Activated CD4-positive, CD25-positive, alpha-beta regulatory T cell treated with anti-CD3 and anti-CD28 coated beads, Interleukin-2, amount 50 U/mL, for 24 hours (primary cell): ENCODE results near the gene LRP1B.

Source experiments
- ATAC-seq, 2 donors: fragments of 150-1000 bp; cut with Tn5 transposase; one replicate each; pipeline ENCODE4 v1.10.0; 2021; ENCODE audit warnings: mild to moderate bottlenecking in 1 of 2, moderate library complexity in 1 of 2

Gene LRP1B

GRCh38 chr2:141943918-141944317 lies 186.9 kb downstream of the LRP1B start:
- ATAC-seq: no peak

- no peak for ATAC-seq
These were observed 188.6 kb downstream of the LRP1B start for GRCh38 chr2:141942006-141942789.

GRCh38 chr2:141941210-141941714 lies 189.6 kb downstream of the LRP1B start:
- ATAC-seq: no peak

DNA sequence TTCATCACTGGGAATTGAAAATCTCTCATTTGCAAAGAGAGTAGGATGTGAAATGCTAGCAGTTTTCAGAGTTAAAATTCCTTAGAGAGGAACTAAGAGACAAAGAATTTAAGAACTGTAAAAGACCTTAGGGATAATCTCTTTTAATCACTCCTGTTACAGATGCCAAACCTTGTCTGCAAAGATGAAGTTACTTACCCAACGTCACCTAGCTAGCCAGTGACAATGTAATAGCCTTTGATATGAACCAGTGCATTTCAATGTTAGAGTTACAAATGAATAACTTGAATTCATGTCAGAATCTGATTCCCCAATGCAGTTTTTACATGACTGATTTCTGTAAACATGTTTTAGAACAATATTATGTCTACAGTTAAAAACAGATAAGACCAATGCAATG lies 190.1 kb downstream of the LRP1B start:
- no peak for ATAC-seq

DNA sequence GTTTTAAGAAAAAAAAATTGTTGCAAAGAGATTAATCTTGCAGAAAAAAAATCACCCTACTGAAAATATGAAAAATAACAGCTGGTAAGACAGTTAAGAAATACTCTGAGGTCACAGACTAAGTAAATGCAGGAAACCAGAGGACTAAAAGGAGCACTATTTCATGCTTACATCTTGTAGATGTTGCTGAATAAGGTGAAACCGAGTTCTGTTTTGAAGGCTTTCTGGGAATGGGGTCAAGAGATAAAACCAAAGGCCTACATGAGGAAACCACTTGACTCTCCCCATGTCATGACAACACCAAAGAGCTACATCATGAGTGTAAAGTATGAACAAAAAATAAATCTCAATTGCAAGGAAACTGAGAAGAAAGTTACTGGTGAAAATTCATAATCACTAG lies 197.6 kb downstream of the LRP1B start:
- no peak for ATAC-seq

DNA sequence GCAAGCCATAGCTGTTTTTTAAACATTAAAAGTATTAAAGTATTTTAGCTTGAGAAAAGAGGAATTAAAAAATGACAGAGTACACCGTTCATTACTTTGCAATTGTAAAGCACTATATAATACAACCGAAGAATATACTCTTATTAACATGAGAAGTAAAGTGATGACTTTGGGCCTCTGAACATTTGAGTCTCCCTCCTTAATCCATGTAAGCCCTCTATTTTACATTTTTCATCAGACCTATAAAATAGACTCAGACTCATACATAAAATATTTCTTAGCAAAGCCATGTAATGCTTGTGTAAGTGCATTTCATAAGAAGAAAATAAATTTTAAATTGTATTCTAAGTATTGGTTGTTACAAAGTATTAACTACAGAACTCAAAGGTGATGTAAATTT lies 198.6 kb downstream of the LRP1B start:
- ATAC-seq: no peak

DNA sequence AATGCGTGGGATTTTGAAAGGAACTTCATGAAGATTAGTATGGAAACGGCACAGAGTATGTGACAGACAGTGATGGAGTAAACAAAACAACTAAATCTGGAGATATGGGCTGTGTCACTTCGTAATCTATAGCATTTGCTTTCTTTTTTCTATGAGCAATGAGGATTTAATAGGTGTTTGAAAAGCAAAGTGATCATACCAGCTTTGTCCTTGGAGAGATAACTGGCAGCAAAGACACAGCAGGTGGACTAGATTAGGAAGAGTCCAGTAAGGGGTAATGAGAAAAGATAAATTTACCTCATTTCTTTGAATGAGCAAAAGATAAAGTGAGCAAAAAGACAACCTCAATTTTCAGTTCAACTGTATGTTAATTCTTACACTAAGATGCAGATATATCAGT lies 199.0 kb downstream of the LRP1B start:
- no peak for ATAC-seq

DNA sequence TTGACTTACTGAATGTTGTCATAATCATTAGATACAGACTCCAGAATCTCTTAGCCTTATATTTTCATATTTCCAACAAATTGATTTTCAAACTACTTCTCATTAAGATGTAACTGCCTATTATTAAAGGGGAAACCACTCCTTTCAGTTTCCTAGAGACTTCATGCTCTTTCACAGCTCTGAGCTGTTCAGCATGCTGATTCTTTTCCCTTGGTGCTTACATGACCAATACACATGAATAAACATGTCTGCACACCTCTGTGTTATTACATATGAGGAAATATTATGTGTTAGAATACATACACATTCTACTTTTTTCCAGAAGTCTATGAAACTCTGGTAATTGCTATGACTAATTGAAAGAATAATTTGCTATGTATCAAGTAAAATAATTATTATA lies 200.0 kb downstream of the LRP1B start:
- ATAC-seq: no peak

- no peak for ATAC-seq
These were observed 201.2 kb downstream of the LRP1B start for GRCh38 chr2:141929331-141930252.

DNA sequence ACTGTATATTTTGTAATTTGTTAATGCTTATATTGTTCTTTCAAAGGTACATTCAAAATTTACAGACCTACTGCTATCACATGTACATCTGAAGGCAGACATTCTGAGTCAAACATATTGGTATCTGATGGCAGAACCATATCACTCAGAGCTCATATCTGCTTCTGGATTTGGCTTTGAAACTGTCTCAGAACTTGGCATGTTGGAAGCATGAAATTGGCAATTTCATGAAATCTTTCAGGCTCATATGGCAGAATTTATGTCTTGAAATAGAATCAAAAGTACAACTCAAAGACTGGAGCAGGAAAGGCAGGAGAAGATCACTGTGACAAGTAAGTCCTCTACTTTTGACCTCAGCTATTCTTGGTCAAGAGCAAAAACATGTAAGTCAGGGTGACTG lies 202.3 kb downstream of the LRP1B start:
- no peak for ATAC-seq

DNA sequence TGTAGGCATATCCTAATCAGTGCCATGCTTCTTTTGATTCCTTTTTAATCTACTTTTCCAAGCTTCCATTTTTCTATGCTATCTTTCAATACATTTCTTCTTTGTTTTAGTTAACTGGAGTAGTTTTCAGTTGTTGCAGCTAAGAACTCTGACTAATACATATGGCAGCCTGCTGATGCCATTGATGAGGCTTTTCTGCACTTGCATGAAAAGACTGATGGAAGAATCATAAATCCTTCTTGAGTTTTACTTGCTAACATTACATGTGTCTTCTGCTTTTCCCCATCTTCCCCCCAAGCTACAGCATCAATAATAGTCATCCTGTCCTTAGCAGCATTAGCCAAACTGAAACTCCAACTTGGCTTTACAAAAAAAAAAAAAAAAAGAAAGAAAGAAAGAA lies 203.3 kb downstream of the LRP1B start:
- ATAC-seq: no peak

DNA sequence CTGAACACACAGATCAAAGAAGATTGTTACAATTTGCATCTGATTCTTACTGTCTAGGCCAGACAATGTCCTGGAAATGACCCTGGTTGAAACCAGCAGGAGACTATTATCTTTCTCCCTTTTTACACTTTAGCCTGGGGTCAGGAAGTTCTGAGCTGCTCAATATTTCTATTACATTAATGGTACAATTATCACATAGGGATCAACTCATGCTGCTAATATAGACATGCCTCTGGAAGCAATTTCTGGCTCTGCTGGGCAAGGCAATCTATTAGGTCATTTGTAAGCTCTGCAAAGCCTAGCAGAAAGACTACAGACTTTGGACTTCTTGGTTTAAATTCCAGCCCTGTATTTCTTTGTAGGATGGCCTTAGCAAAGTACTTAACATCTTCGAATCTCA lies 205.3 kb downstream of the LRP1B start:
- ATAC-seq: no peak

DNA sequence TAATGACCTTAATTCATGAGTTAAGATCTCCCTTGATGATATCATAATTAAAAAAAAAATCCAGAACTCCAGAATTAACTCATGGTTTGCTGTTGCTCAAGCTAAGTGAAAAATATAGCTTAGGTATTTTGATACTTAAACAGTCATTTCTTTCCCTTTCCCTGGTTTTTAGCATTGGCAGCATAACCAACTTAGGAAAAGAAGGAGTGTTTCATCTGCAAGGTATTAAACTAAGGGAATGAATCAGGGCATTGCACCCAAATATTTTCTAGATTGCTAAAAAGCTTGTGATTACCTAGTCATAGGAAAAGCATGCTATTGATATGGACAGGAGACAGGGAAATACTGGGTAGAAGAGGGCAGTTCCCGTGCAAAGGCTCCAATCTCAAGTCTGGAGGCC lies 207.2 kb downstream of the LRP1B start:
- no peak for ATAC-seq

- ATAC-seq: no peak
These were observed 219.2 kb downstream of the LRP1B start for GRCh38 chr2:141911485-141912066.

DNA sequence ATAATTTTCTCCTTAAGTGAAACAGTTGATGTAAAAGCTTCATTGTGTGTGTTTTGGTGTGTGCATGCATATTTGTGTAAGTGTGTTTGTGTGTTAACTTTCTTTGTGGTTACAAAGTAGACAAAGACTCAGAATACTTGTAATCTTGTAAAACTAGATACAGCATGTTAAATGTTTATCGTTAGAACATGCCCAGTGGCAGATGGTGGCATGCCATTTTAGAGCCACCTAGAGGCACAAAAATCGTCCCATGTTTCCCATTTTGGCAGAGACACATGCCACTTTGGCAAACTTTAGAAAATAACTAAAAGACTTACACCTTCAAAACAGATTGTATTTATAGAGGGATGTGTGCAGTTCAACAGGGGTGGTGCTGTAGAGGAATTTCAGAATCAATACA lies 224.1 kb downstream of the LRP1B start:
- ATAC-seq: no peak

GRCh38 chr2:141900826-141901225 lies 230.0 kb downstream of the LRP1B start:
- no peak for ATAC-seq

DNA sequence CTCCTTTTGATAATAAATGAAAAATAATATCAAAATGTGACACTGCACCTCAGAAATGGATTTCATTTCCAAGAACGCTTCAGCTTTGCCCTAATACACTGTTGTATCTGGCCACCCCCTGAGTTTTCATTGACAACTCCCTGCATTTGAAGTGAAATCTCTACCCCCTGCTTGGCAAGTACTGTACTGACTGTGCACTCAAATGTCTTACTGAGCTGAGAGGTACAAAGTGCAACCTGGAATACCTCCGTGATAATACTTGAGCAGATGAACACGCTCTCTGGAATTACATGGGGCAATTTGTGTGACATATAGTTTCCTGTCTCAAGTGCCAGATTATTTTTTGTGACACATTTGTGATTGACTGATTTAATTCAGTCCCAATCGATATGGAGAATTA lies 231.1 kb downstream of the LRP1B start:
- no peak for ATAC-seq

DNA sequence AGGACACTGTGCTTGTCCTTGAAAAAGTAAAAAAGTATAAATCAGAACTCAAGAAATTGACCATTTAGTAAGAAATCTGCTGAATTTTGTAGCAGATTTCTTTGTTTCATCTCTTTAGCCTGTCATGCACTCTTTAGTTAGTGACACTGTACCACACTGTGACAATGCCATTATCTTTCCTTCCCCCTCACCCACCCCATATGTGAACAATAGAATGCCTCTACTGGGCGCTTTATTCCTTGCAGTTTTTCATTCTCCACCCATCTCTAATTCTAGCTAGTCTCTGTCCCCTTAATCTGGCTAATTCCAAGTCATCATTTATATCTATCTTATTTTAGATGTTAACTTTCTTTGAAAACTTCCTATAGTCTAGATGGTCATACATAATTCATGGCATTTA lies 241.0 kb downstream of the LRP1B start:
- ATAC-seq: no peak

DNA sequence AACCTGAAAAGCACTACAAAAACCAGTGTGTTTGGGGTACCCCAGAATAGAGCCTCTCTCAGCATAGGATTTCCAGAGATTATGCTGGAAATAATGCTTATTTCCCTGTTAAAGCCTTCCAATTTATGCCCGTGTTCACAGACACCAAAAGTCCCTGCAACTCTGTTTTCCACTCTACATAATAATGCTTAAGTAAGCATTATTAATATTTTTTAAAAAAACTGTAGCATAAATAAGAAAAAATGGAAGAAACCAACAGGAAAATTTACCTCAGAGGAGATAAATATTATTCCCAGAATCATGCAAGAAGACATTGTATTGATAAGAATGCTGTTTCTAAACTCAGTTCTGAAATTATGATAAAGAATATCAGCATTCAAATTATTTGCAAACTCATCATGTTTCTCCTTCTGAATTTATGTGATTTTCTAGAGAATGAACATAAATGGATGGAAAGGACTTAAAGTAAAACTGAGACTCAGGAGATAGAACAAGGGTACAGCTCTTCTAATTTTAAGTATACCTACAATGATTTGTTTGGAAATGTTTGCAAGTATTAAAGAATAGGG lies 241.7 kb downstream of the LRP1B start:
- no peak for ATAC-seq

GRCh38 chr2:141887363-141887762 lies 243.5 kb downstream of the LRP1B start:
- no peak for ATAC-seq

- no peak for ATAC-seq
These were observed 252.8 kb downstream of the LRP1B start for GRCh38 chr2:141878016-141878415.

GRCh38 chr2:141871913-141872634 lies 258.7 kb downstream of the LRP1B start:
- ATAC-seq: no peak
